Skeletal muscle tissue (tissue), 4 donors: ENCODE data around the gene SYT5. TPM values are rescaled to one million over a fixed set of nuclear protein-coding genes. Genes with fewer than 3 reads are reported as not detected.
"Not testable (repeated sequence)": the region's sequence is repeated elsewhere in the genome, so short reads cannot be mapped to it uniquely, and the experiment has no call there.

ENCODE experiments used
- H3K27ac ChIP-seq: one replicate; pipeline ENCODE4 v1.7.0; 2013; ENCODE audit warnings: mild to moderate bottlenecking, low read depth, low read length, inconsistent platforms
- H3K27me3 ChIP-seq, 3 donors: one replicate each; pipeline ENCODE4 v1.7.0; 2013; ENCODE audit warnings: low read length in 3 of 3; ENCODE audit not compliant: control insufficient read depth in 3 of 3, insufficient read depth in 3 of 3
- H3K36me3 ChIP-seq, 3 donors: one replicate each; pipeline ENCODE4 v1.7.0; 2013; ENCODE audit warnings: low read length in 3 of 3; ENCODE audit not compliant: control insufficient read depth in 3 of 3, insufficient read depth in 3 of 3
- H3K4me1 ChIP-seq, 3 donors: one replicate each; pipeline ENCODE4 v1.7.0; 2013; ENCODE audit warnings: low read length in 3 of 3, mild to moderate bottlenecking in 3 of 3; ENCODE audit not compliant: control insufficient read depth in 3 of 3, insufficient read depth in 3 of 3
- H3K4me3 ChIP-seq, 3 donors: one replicate each; pipeline ENCODE4 v1.7.0; 2013; ENCODE audit warnings: low read length in 3 of 3
- H3K9ac ChIP-seq, 3 donors: one replicate each; pipeline ENCODE4 v1.7.0; 2013; ENCODE audit warnings: low read length in 3 of 3, mild to moderate bottlenecking in 3 of 3, moderate library complexity in 2 of 3, low read depth in 1 of 3
- H3K9me3 ChIP-seq, 3 donors: one replicate each; pipeline ENCODE4 v1.7.0; 2013; ENCODE audit warnings: low read length in 3 of 3; ENCODE audit not compliant: control insufficient read depth in 3 of 3
- total RNA-seq: library from RNA; depleted of rRNA; stranded (reverse); fragments of >200 nt; gene quantifications from one replicate; pipeline ENCODE4 v1.2.3, GENCODE V29; 2014
- donor health status: Osteomylitis.

The SYT5 gene
- total RNA-seq, 1 donor from 2014 or later: not detected

DNA sequence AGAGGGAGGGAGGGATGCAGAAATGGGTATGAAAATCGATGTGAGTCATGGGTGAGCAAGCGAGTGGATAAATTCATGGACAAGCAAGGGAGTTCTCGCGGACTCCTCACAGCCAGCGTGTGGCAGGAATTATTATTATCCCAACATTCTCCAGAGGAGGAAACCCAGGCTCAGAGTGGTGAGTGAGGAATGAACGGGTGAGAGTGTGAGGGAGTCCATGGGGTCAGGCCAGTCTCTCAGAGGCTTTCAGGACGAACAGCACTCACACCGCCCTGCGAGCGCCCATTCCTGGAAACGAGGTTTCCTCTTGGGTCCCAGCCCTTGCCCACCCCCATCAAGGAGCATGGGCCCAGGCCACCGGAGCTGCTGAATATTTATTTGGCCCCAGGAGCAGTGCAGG is 7.3 kb downstream of the SYT5 start:
- no peak overlapping the region for H3K4me3 ChIP-seq
- no peaks in the 10 kb centered on the region for H3K36me3 ChIP-seq
- no peak overlapping the region for H3K9ac ChIP-seq
- peaks cover 0 to 9% (median 3%) of the 10 kb centered on the region in 3 donors for H3K4me1 ChIP-seq
- H3K9me3 ChIP-seq: no peaks in the 10 kb centered on the region
- H3K27me3 ChIP-seq: peaks cover 74 to 79% (median 76%) of the 10 kb centered on the region in 3 donors
- no peak overlapping the region for H3K27ac ChIP-seq

GRCh38 chr19:55172318-55172717 is 7.8 kb downstream of the SYT5 start:
- H3K9ac ChIP-seq, H3K27ac ChIP-seq, H3K9me3 ChIP-seq, H3K4me1 ChIP-seq, H3K36me3 ChIP-seq, H3K4me3 ChIP-seq: not testable (repeated sequence)
- peaks cover 73 to 78% (median 76%) of the 10 kb centered on the region in 3 donors for H3K27me3 ChIP-seq

DNA sequence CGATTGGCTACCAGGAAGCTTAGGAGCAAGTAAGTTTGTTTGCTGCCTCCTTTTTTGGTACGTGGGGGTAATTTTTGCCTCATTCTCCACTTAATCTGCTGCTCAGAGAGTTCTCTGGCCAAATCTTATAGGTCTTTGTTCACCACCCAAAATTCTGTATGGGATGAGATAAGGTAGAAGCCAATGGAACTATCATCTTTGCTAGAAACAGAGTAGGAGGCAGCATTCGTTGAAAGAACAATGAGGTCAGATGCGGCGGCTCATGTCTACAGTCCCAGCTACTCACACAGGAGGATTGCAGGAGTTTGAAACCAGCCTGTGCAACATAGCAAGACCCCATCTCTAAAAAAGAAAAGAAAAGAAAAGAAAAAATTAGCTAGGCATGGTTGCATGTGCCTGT is 8.6 kb downstream of the SYT5 start:
- Histone ChIP-seq H3K27me3 (peaks cover 66 to 70% (median 69%) of the 10 kb centered on the region in 3 donors), H3K9me3 (no peaks in the 10 kb centered on the region), H3K27ac (no peak overlapping the region), H3K9ac (no peak overlapping the region), H3K36me3 (no peaks in the 10 kb centered on the region), H3K4me1 (peaks cover 3 to 11% (median 7%) of the 10 kb centered on the region in 3 donors), H3K4me3 (no peak overlapping the region)

GRCh38 chr19:55169136-55169535 is 11.0 kb downstream of the SYT5 start:
- H3K36me3 ChIP-seq: no peaks in the 10 kb centered on the region
- H3K27ac ChIP-seq: no peak overlapping the region
- H3K4me1 ChIP-seq: peaks cover 10 to 19% (median 17%) of the 10 kb centered on the region in 3 donors
- H3K9me3 ChIP-seq: no peaks in the 10 kb centered on the region
- no peak overlapping the region for H3K4me3 ChIP-seq
- peaks cover 52 to 53% (median 53%) of the 10 kb centered on the region in 3 donors for H3K27me3 ChIP-seq
- H3K9ac ChIP-seq: no peak overlapping the region

GRCh38 chr19:55166530-55167268 is 13.4 kb downstream of the SYT5 start, which contains the start of gene DNAAF3:
DNAAF3 (minus strand) TSS chr19:55166613; CDS start chr19:55166413, 200 bp downstream.
- Histone ChIP-seq H3K9ac (no peak within 1 kb of the TSS), H3K4me1 (peaks cover 7 to 17% (median 10%) of the 10 kb centered on the region in 3 donors), H3K36me3 (no peaks in the 10 kb centered on the region), H3K27me3 (peaks cover 37 to 44% (median 42%) of the 10 kb centered on the region in 3 donors), H3K9me3 (no peaks in the 10 kb centered on the region), H3K4me3 (peak within 1 kb of the TSS; percentile 63 to 77 (median 67)), H3K27ac (no peak within 1 kb of the TSS)

GRCh38 chr19:55165952-55166529 is 14.0 kb downstream of the SYT5 start:
- Histone ChIP-seq H3K27me3 (peaks cover 37 to 42% (median 41%) of the 10 kb centered on the region in 3 donors), H3K9me3 (no peaks in the 10 kb centered on the region), H3K4me3 (peak overlapping the region; percentile 63 to 77 (median 67)), H3K27ac (no peak overlapping the region), H3K36me3 (no peaks in the 10 kb centered on the region), H3K9ac (no peak overlapping the region), H3K4me1 (peaks cover 7 to 17% (median 10%) of the 10 kb centered on the region in 3 donors)

DNA sequence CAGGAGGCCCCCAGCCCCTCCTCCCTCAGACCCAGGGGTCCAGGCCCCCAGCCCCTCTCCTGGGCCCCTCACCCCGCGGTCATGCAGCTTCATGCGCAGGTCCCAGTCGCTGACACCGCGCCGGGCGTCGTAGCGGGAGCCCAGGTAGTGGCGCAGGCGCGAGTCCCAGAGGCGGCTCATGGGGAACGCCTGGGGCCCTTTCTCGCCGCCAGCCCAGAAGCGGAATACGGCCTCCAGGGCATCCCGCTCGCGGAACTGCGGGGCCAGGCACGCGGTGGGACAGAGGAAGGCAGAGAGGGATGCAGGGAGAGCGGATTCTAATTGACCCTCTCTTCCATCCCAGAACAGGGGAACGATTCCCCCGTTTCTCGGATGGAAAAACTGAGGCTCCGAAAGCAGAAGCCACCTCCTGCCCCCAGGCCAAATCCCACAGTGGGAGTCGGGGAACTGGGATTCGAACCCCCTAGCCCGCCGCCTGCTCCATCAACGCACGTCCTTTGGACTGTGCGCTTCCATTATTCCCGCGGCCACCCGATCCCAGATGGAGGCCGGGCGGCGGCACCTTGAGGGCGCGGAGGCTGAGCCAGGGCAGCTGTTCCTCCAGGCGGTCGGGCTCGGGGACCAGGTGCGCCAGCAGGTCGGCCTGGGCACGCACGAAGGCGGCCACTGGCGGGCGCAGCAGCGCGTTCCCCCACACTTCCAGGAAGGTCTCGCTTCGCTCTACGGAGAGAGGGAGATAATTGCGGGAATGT is 18.3 kb downstream of the SYT5 start:
- no peak overlapping the region for H3K9ac ChIP-seq
- H3K27me3 ChIP-seq: peaks cover 28 to 36% (median 34%) of the 10 kb centered on the region in 3 donors

DNA sequence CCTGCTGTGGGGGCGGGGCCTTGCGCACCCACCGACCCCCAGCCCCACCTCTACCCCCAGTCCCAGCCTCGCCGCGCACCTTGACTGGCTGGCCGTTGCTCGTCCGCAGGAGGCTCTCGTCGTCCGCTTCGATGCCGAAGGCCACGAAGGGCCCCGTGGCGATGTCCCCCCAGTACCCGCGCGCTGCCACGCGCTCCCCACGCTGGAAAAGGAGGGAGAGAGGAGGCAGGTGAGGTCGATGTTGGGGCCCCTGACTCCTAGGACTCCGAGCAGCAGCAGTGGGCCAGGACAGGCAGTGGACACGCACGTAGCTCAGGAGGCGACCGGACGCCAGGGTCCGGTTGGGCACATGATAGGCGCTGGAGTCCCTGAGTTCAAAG is 19.1 kb downstream of the SYT5 start:
- Histone ChIP-seq H3K27ac (no peak overlapping the region), H3K36me3 (no peaks in the 10 kb centered on the region), H3K4me1 (peaks cover 15 to 30% (median 19%) of the 10 kb centered on the region in 3 donors), H3K9ac (no peak overlapping the region), H3K9me3 (no peaks in the 10 kb centered on the region), H3K4me3 (no peak overlapping the region), H3K27me3 (peaks cover 32 to 36% (median 32%) of the 10 kb centered on the region in 3 donors)

More for the DNA sequence above, 18.3 kb downstream of the SYT5 start:
- Histone ChIP-seq H3K36me3 (no peaks in the 10 kb centered on the region), H3K9me3 (no peaks in the 10 kb centered on the region), H3K4me1 (peaks cover 15 to 29% (median 23%) of the 10 kb centered on the region in 3 donors), H3K27ac (no peak overlapping the region), H3K4me3 (no peak overlapping the region)

DNA sequence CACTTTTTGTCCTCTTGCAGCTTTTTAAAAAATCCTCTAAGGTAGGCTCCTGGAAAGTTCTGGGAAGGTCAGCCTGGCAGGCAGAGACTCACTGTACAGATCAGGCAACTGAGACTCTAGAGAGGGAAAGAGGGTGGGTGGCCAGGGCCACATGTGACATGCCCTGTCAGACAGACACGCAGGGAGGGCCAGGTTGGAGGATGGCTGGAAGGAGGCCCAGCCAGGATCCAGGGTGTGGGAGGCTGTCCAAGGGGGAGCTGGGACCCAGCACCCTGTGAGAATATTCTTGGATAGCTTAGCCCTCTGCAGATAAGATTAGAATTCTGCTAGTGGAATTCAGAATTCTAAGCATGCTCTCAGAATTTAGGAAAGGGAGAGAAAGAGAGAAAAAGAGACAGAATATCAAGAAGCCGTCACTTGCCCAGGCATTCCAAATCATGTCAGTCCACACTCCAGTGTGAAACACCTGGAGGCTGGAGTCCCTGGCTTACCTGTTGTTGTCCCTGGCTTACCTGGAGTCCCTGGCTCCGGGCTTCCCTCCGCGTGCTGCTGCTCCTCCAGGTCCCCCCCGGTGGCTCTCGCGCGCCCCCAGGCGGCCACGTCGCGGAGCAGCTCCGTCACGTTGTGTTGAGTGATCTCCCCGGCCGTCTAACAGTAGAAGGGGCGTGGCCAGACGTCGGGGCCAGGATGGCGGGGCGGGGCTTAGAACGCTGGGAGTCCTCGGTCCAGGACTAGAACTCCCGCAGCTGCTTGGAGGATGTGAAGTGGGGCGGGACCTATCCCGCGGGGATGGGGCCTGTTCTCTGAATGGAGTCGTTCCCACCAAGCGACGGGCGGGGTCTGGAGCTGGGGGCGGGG is 19.7 kb downstream of the SYT5 start:
- H3K4me3 ChIP-seq: peak overlapping the region in 1 of 3 donors; percentile 45
- H3K27me3 ChIP-seq: peaks cover 28 to 30% (median 28%) of the 10 kb centered on the region in 3 donors
- peak overlapping the region in 1 of 3 donors; percentile 54 for H3K9ac ChIP-seq
- no peak overlapping the region for H3K27ac ChIP-seq
- H3K9me3 ChIP-seq: no peaks in the 10 kb centered on the region
- H3K36me3 ChIP-seq: no peaks in the 10 kb centered on the region
- H3K4me1 ChIP-seq: peaks cover 10 to 28% (median 15%) of the 10 kb centered on the region in 3 donors
